Tibial nerve (tissue), 4 donors: ENCODE measurements around the gene DHRS12. TPM values are rescaled to one million over a fixed set of nuclear protein-coding genes. Genes with fewer than 3 reads are reported as not detected.

Source experiments
- DNase-seq, 2 donors: peaks; one replicate each; pipeline ENCODE4 v3.0.0-alpha.2; 2019; ENCODE audit warnings: low spot score in 2 of 2
- H3K27ac ChIP-seq, 4 donors: fragments of 200-600 bp; sonication (generic) in 3 of 4; one replicate each; pipeline ENCODE4 v1.5.1; 2017 to 2019; ENCODE audit warnings: mild to moderate bottlenecking in 1 of 4
- H3K27me3 ChIP-seq, 2 donors: fragments of 200-600 bp; sonication (generic) in 1 of 2; one replicate each; pipeline versions ENCODE4 v1.5.1 to v1.6.0; 2017 to 2019
- H3K36me3 ChIP-seq, 3 donors: fragments of 200-600 bp; sonication (generic); one replicate each; pipeline ENCODE4 v1.5.1; 2018 to 2019
- H3K4me1 ChIP-seq, 4 donors: fragments of 200-600 bp; sonication (generic) in 3 of 4; one replicate each; pipeline ENCODE4 v1.5.1; 2017 to 2019
- H3K4me3 ChIP-seq, 4 donors: fragments of 200-600 bp; sonication (generic) in 3 of 4; one replicate each; pipeline ENCODE4 v1.5.1; 2017 to 2019; ENCODE audit warnings: mild to moderate bottlenecking in 1 of 4, moderate library complexity in 1 of 4
- H3K9me3 ChIP-seq, 4 donors: fragments of 200-600 bp; sonication (generic) in 3 of 4; one replicate each; pipeline ENCODE4 v1.5.1; 2017 to 2019
- EP300 ChIP-seq, 2 donors: sonication (generic); formaldehyde crosslinking; IDR thresholded peaks; one replicate each; pipeline ENCODE4 v1.6.1; 2017; ENCODE audit warnings: antibody characterized with exemption in 2 of 2, mild to moderate bottlenecking in 1 of 2
- POLR2A ChIP-seq, 2 donors: fragments of 450-650 bp; IDR thresholded peaks; one replicate each; pipeline ENCODE4 v1.6.1; 2017; ENCODE audit warnings: antibody characterized with exemption in 2 of 2, mild to moderate bottlenecking in 2 of 2, moderate library complexity in 2 of 2
- WGBS, 2 donors: methylation state at CpG; one replicate each; pipeline ENCODE4 v1.1.5; 2018; 5-methylcytosine and 5-hydroxymethylcytosine counted together
- total RNA-seq, 4 donors: library from RNA; depleted of rRNA; stranded (reverse); fragments of >200 nt; gene quantifications; one replicate each; pipeline ENCODE4 v1.1.0, GENCODE V29; 2016
- TF ChIP-seq, protein P1 (sequence below), 5 experiments: fragments of 200-600 bp in 3 of 5; fragments of 450-650 bp in 2 of 5; sonication (generic) in 3 of 5; IDR thresholded peaks; one replicate each; pipeline ENCODE4 v1.5.1; 2016 to 2019; ENCODE audit warnings: antibody characterized with exemption in 5 of 5, mild to moderate bottlenecking in 3 of 5, moderate library complexity in 2 of 5

Gene DHRS12
- total RNA-seq, 4 donors from 2014 or later, result 12.3 to 19.5 (median 16.7) TPM

DNA sequence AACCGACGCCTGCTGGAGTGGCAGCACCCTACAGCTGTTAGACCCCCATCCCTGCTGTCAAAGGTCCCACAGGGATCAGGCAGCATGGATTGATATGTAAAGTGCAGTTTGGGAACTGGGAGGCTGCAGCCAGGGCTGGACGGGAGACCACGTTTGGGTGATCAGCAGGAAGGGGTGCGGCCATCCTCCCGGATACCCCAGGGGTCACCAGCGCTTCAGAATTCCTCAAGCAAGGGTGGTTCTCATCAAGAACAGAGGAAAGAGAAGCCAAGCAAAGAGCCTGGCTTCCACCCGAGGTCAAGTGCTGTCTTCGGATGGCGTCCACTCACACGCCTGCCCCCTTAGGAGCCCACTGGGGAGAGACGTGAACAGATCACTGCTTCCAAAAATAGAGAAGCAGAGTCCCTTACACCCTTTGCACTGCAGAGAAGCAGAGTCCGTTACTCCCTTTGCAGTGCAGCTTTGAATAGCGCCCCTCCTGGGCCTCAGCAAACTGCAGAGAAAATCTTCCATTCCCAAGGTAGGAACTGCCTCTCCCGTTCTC, 35.5 kb downstream of the DHRS12 start:
- H3K9me3 ChIP-seq, result no peaks in the 10 kb centered on the region
- 57 to 67% methylated on average over 11 to 13 of the region's 15 CpGs for WGBS, 2 donors
- H3K27me3 ChIP-seq, result no peaks in the 10 kb centered on the region
- H3K4me1 ChIP-seq, result peaks cover 0 to 57% (median 23%) of the 10 kb centered on the region in 4 donors
- peak overlapping the region; percentile 79 to 96 (median 85) for H3K27ac ChIP-seq
- TF ChIP-seq POLR2A (IDR thresholded peaks at IDR 0.05), result no peak
- no peak for TF ChIP-seq EP300 (IDR thresholded peaks at IDR 0.05)
- no peak overlapping the region for H3K4me3 ChIP-seq
- DNase-seq, result no peak
- peaks cover 0 to 55% (median 0%) of the 10 kb centered on the region in 3 donors for H3K36me3 ChIP-seq

DNA sequence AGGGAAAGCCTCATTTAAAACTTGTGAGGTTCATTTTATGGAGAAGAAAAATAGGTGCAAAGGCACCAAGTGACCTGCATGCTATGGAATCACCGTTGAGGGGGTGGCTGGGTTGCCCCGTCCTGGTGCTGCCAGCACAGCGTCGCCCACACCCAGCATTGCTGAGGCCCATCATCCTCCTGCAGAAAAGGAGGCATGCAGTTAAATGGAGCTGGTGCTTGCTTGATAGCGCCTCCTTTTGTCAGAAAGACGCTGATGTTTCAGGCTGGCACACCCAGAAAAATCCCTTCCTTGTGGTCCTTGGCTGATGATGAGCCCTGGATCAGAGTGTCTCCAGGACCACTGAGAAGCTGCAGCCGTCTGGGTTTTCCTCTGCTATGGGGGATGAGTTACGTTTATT, 36.9 kb downstream of the DHRS12 start:
- H3K9me3 ChIP-seq, result no peaks in the 10 kb centered on the region
- WGBS, 2 donors, result 75 to 79% methylated on average over 8 of the region's 8 CpGs
- no peak for TF ChIP-seq POLR2A (IDR thresholded peaks at IDR 0.05)
- TF ChIP-seq, protein P1, sequence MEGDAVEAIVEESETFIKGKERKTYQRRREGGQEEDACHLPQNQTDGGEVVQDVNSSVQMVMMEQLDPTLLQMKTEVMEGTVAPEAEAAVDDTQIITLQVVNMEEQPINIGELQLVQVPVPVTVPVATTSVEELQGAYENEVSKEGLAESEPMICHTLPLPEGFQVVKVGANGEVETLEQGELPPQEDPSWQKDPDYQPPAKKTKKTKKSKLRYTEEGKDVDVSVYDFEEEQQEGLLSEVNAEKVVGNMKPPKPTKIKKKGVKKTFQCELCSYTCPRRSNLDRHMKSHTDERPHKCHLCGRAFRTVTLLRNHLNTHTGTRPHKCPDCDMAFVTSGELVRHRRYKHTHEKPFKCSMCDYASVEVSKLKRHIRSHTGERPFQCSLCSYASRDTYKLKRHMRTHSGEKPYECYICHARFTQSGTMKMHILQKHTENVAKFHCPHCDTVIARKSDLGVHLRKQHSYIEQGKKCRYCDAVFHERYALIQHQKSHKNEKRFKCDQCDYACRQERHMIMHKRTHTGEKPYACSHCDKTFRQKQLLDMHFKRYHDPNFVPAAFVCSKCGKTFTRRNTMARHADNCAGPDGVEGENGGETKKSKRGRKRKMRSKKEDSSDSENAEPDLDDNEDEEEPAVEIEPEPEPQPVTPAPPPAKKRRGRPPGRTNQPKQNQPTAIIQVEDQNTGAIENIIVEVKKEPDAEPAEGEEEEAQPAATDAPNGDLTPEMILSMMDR (IDR thresholded peaks at IDR 0.05), result no peak
- no peak for TF ChIP-seq EP300 (IDR thresholded peaks at IDR 0.05)

DNA sequence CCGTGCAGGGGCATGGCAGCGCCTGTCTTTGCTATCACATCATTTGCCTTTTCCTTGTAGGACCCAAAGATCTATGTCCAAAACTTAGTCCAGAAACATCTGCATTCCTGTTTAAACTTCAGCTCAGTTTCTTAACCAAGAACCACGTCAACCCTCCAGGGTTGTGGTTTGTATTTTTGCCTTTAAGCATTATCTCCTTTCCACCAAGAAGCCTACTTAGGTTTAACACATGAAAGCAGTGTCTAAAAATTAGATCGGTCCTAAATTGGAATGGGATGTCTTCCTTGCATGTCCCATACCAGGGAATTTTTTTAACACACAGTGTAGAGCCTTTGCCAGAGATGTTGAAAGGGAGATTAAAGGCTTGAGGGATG, 38.8 kb downstream of the DHRS12 start:
- no peak for TF ChIP-seq EP300 (IDR thresholded peaks at IDR 0.05)
- TF ChIP-seq, protein P1 (IDR thresholded peaks at IDR 0.05), result no peak
- TF ChIP-seq POLR2A (IDR thresholded peaks at IDR 0.05), result no peak
- DNase-seq, result no peak
- Histone ChIP-seq H3K9me3 (no peaks in the 10 kb centered on the region), H3K36me3 (peaks cover 0 to 45% (median 5%) of the 10 kb centered on the region in 3 donors), H3K27me3 (no peaks in the 10 kb centered on the region), H3K4me1 (peaks cover 0 to 44% (median 12%) of the 10 kb centered on the region in 4 donors), H3K27ac (peak overlapping the region in 3 of 4 donors; percentile 63 to 87 (median 82)), H3K4me3 (no peak overlapping the region)
- WGBS, 2 donors, result 74 to 80% methylated on average over 4 of the region's 4 CpGs

More for the DNA sequence above, 36.9 kb downstream of the DHRS12 start:
- Histone ChIP-seq H3K4me3 (no peak overlapping the region), H3K36me3 (peaks cover 0 to 46% (median 5%) of the 10 kb centered on the region in 3 donors), H3K4me1 (peaks cover 0 to 58% (median 23%) of the 10 kb centered on the region in 4 donors), H3K27ac (peak overlapping the region in 2 of 4 donors; percentile 8 to 87), H3K27me3 (no peaks in the 10 kb centered on the region)
- DNase-seq, result no peak

- Histone ChIP-seq H3K9me3 (no peaks in the 10 kb centered on the region), H3K27me3 (no peaks in the 10 kb centered on the region), H3K4me1 (peaks cover 0 to 37% (median 10%) of the 10 kb centered on the region in 4 donors), H3K27ac (peak overlapping the region; percentile 43 to 87 (median 72)), H3K36me3 (peaks cover 0 to 52% (median 5%) of the 10 kb centered on the region in 3 donors), H3K4me3 (no peak overlapping the region)
- TF ChIP-seq, protein P1 (IDR thresholded peaks at IDR 0.05), result no peak
- TF ChIP-seq POLR2A (IDR thresholded peaks at IDR 0.05), result no peak
- peak; percentile 25 to 73 for TF ChIP-seq EP300 (IDR thresholded peaks at IDR 0.05)
- DNase-seq, result peak; percentile 59 to 81
- WGBS, 2 donors, result 52 to 62% methylated on average over 12 of the region's 12 CpGs
These were observed 39.5 kb downstream of the DHRS12 start for GRCh38 chr13:51764184-51765141.

DNA sequence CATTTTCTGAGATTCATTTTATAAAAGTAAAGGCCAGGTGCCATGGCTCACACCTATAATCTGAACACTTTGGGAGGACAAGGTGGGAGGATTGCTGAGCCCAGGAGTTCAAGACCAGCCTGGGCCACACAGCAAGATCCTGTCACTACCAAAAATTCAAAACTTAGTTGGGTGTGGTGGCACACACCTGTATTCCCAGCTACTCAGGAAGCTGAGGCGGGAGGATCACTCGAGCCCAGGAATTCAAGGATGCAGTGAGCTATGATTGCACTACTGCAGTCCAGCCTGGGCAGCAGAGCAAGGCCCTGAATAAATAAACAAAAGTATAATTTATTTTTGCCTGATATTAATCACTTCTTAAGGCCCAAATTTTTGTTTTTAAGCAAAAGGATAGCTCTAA, 40.5 kb downstream of the DHRS12 start:
- Histone ChIP-seq H3K27ac (peak overlapping the region in 3 of 4 donors; percentile 63 to 87 (median 82)), H3K4me3 (no peak overlapping the region), H3K27me3 (no peaks in the 10 kb centered on the region), H3K9me3 (no peaks in the 10 kb centered on the region), H3K4me1 (peaks cover 0 to 27% (median 8%) of the 10 kb centered on the region in 4 donors), H3K36me3 (peaks cover 0 to 55% (median 5%) of the 10 kb centered on the region in 3 donors)
- no peak for DNase-seq
- 82% methylated on average over 2 of the region's 2 CpGs for WGBS, 2 donors
- TF ChIP-seq EP300 (IDR thresholded peaks at IDR 0.05) (no peak), POLR2A (IDR thresholded peaks at IDR 0.05) (no peak)
- TF ChIP-seq, protein P1 (IDR thresholded peaks at IDR 0.05), result no peak
